ENCODE data around the gene CCDC146. TPM values are rescaled to one million over a fixed set of nuclear protein-coding genes. Genes with fewer than 3 reads are reported as not detected.

Gene CCDC146
- polyA plus RNA-seq, 3 donors, result 0.08 to 7.2 (median 0.40) TPM

DNA sequence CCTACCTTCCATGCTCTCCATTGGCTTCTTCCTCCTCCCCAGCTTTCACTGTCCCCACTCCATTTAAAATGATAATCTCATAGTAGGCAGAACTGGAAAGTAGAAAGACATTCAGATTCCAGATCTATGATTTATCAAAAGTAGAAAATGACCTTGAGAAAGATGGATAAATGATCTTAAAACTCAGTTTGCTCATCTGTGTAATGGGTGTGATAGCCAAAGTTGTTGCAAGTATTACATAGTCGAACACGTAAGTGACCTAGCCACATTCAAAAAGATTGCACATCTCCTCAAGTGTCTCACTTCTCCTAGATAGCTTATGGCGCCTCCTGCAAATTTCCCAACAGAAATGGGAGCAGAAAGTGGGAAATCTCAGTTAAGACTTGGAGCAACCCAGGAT is 167.0 kb downstream of the CCDC146 start:
- TF ChIP-seq, protein P1, sequence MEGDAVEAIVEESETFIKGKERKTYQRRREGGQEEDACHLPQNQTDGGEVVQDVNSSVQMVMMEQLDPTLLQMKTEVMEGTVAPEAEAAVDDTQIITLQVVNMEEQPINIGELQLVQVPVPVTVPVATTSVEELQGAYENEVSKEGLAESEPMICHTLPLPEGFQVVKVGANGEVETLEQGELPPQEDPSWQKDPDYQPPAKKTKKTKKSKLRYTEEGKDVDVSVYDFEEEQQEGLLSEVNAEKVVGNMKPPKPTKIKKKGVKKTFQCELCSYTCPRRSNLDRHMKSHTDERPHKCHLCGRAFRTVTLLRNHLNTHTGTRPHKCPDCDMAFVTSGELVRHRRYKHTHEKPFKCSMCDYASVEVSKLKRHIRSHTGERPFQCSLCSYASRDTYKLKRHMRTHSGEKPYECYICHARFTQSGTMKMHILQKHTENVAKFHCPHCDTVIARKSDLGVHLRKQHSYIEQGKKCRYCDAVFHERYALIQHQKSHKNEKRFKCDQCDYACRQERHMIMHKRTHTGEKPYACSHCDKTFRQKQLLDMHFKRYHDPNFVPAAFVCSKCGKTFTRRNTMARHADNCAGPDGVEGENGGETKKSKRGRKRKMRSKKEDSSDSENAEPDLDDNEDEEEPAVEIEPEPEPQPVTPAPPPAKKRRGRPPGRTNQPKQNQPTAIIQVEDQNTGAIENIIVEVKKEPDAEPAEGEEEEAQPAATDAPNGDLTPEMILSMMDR (IDR thresholded peaks at IDR 0.05), result no peak
- Histone ChIP-seq H3K9ac (ENCODE audit: insufficient read depth, low read length, poor library complexity, severe bottlenecking) (no peak overlapping the region), H2AFZ (ENCODE audit: insufficient read depth, low read depth, low read length, poor library complexity, severe bottlenecking) (no peak overlapping the region), H3K9me3 (replicated peaks in 1 of 2; ENCODE audit: control insufficient read depth in 1 of 2, insufficient read depth in 1 of 2, low read length in 2 of 2) (peaks cover 0 to 10% of the 10 kb centered on the region in 2 donors), H3K4me3 (replicated peaks in 1 of 3; ENCODE audit: low read depth in 2 of 3, low read length in 3 of 3) (no peak overlapping the region), H3K4me1 (ENCODE audit: control insufficient read depth in 1 of 2, insufficient read depth in 2 of 2, low read length in 2 of 2) (peaks cover 13 to 14% of the 10 kb centered on the region in 2 donors), H4K20me1 (ENCODE audit: insufficient read depth, low read length) (no peaks in the 10 kb centered on the region), H3K79me2 (ENCODE audit: insufficient read depth, low read length) (no peaks in the 10 kb centered on the region), H3K4me2 (replicated peaks; ENCODE audit: extremely low read depth, low read length, poor library complexity, severe bottlenecking) (no peak overlapping the region), H3K36me3 (replicated peaks in 1 of 2; ENCODE audit: control insufficient read depth in 1 of 2, insufficient read depth in 2 of 2, low read length in 2 of 2) (no peaks in the 10 kb centered on the region), H3K27me3 (ENCODE audit: control insufficient read depth in 2 of 2, insufficient read depth in 2 of 2, low read length in 2 of 2) (no peaks in the 10 kb centered on the region), H3K27ac (ENCODE audit: low read depth in 1 of 2, low read length in 2 of 2) (no peak overlapping the region)
- peak overlapping the region in 2 of 7 donors; percentile 52 to 64 for H3K27ac Mint-ChIP-seq
- peaks cover 0 to 2% (median 1%) of the 10 kb centered on the region in 3 donors for H3K27me3 Mint-ChIP-seq (ENCODE audit: low read depth in 3 of 3)
- no peak for DNase-seq
- H3K9me3 Mint-ChIP-seq, result peaks cover 3 to 6% (median 4%) of the 10 kb centered on the region in 7 donors
- H3K36me3 Mint-ChIP-seq, result peaks cover 10 to 13% of the 10 kb centered on the region in 2 donors
- intact Hi-C loops (cut with micrococcal nuclease), result no loop called here
- WGBS (ENCODE audit: insufficient coverage), result no CpG with 5 or more reads among the region's 3 CpGs
- H3K4me1 Mint-ChIP-seq, result peaks cover 15% of the 10 kb centered on the region
- H3K4me3 Mint-ChIP-seq, result no peak overlapping the region

DNA sequence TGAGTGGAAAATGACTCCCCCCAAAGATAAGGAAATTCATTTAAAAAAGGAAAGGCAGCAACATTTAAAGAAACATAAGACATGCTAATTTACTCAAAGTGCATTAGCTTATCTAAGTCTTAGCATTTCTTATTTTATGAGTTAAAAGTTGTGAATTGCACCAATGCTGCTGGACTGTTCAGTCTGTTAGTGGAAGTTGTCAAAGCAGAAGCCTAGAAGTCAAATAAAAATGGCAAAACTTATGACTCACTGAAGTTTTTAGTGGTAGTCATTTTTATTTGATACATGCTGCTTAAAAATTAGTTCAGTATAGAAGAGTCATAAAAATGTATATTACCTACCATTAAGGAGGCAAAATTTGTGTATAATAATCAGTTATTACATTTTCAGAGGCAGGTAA is 168.0 kb downstream of the CCDC146 start:
- H3K27ac ChIP-seq (ENCODE audit: low read depth in 1 of 2, low read length in 2 of 2), result no peak overlapping the region
- H3K4me3 Mint-ChIP-seq, result no peak overlapping the region
- H2AFZ ChIP-seq (ENCODE audit: insufficient read depth, low read depth, low read length, poor library complexity, severe bottlenecking), result no peak overlapping the region
- peaks cover 13 to 14% of the 10 kb centered on the region in 2 donors for H3K4me1 ChIP-seq (ENCODE audit: control insufficient read depth in 1 of 2, insufficient read depth in 2 of 2, low read length in 2 of 2)
- H4K20me1 ChIP-seq (ENCODE audit: insufficient read depth, low read length), result no peaks in the 10 kb centered on the region
- H3K4me1 Mint-ChIP-seq, result peaks cover 15% of the 10 kb centered on the region
- peaks cover 0 to 2% (median 1%) of the 10 kb centered on the region in 3 donors for H3K27me3 Mint-ChIP-seq (ENCODE audit: low read depth in 3 of 3)
- H3K9me3 ChIP-seq (replicated peaks in 1 of 2; ENCODE audit: control insufficient read depth in 1 of 2, insufficient read depth in 1 of 2, low read length in 2 of 2), result peaks cover 0 to 10% of the 10 kb centered on the region in 2 donors
- no peak overlapping the region for H3K27ac Mint-ChIP-seq
- no peaks in the 10 kb centered on the region for H3K36me3 ChIP-seq (replicated peaks in 1 of 2; ENCODE audit: control insufficient read depth in 1 of 2, insufficient read depth in 2 of 2, low read length in 2 of 2)
- H3K36me3 Mint-ChIP-seq, result peaks cover 10 to 13% of the 10 kb centered on the region in 2 donors
- H3K9me3 Mint-ChIP-seq, result peaks cover 3 to 6% (median 4%) of the 10 kb centered on the region in 7 donors
- intact Hi-C loops (cut with micrococcal nuclease), result no loop called here
- H3K4me3 ChIP-seq (replicated peaks in 1 of 3; ENCODE audit: low read depth in 2 of 3, low read length in 3 of 3), result no peak overlapping the region
- no peak for DNase-seq
- H3K9ac ChIP-seq (ENCODE audit: insufficient read depth, low read length, poor library complexity, severe bottlenecking), result no peak overlapping the region
- TF ChIP-seq, protein P1 (IDR thresholded peaks at IDR 0.05), result no peak
- H3K79me2 ChIP-seq (ENCODE audit: insufficient read depth, low read length), result no peaks in the 10 kb centered on the region
- H3K4me2 ChIP-seq (replicated peaks; ENCODE audit: extremely low read depth, low read length, poor library complexity, severe bottlenecking), result no peak overlapping the region
- H3K27me3 ChIP-seq (ENCODE audit: control insufficient read depth in 2 of 2, insufficient read depth in 2 of 2, low read length in 2 of 2), result no peaks in the 10 kb centered on the region
